Liver (tissue), 3 donors: ENCODE results near the gene MAST2.

ENCODE experiments used
- FOXA1 ChIP-seq: IDR thresholded peaks from 2 replicates; pipeline ENCODE4 v1.6.1; 2016; ENCODE audit warnings: antibody characterized with exemption
- SP1 ChIP-seq: IDR thresholded peaks from 2 replicates; pipeline ENCODE4 v1.6.1; 2018; ENCODE audit warnings: antibody characterized with exemption, mild to moderate bottlenecking
- TAF1 ChIP-seq: conservative IDR thresholded peaks from 2 replicates; pipeline ENCODE4 v1.6.1; 2016; ENCODE audit warnings: antibody characterized with exemption, mild to moderate bottlenecking
- TF ChIP-seq, protein P1 (sequence below): fragments of 150-350 bp; IDR thresholded peaks from 2 replicates; pipeline ENCODE4 v1.5.1; 2017; ENCODE audit warnings: improper control_type of control experiment, low read depth, low read length; ENCODE audit not compliant: missing input control
- donor health status: healthy.
- donor health status: healthy.

DNA sequence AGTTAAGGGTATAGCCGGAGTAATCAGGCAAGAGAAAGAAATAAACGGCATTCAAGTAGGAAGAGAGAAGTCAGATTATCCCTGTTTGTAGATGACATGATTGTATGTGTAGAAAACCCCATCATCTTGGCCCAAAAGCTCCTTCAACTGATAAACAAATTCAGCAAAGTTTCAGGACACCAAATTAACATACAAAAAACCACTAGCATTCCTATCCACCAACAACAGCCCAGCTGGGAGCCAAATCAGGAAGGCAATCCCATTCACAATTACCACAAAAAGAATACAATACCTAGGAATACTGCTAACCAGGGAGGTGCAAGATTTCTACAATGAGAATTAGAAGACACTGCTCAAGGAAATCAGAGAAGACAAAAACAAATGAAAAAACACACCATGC is 45.3 kb downstream of the MAST2 start:
- TF ChIP-seq SP1: no peak
- TF ChIP-seq, protein P1, sequence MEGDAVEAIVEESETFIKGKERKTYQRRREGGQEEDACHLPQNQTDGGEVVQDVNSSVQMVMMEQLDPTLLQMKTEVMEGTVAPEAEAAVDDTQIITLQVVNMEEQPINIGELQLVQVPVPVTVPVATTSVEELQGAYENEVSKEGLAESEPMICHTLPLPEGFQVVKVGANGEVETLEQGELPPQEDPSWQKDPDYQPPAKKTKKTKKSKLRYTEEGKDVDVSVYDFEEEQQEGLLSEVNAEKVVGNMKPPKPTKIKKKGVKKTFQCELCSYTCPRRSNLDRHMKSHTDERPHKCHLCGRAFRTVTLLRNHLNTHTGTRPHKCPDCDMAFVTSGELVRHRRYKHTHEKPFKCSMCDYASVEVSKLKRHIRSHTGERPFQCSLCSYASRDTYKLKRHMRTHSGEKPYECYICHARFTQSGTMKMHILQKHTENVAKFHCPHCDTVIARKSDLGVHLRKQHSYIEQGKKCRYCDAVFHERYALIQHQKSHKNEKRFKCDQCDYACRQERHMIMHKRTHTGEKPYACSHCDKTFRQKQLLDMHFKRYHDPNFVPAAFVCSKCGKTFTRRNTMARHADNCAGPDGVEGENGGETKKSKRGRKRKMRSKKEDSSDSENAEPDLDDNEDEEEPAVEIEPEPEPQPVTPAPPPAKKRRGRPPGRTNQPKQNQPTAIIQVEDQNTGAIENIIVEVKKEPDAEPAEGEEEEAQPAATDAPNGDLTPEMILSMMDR: no peak
- TF ChIP-seq FOXA1: no peak
- no peak for TF ChIP-seq TAF1
